ENCODE data around the gene TCEA2.

TCEA2 gene

DNA sequence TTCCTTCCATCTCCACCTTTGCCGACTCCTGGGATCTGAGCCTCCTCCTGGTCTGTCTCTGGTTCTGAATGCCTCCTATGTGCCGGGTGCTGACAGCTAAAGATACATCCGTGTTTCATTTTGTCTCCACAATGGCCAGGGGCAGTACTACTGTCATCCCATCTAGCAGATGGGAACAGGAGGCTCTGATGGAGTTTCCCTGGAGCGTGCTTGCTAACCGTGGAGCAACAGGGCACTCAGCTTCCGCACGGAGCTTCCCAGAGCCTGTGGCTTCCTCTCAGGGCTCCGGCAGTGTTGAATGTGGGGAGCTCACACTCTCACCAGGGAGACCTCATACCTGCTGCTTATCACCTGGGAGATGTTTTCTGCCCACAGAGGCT, 56.3 kb downstream of the TCEA2 start:
- DNase-seq: no peak

DNA sequence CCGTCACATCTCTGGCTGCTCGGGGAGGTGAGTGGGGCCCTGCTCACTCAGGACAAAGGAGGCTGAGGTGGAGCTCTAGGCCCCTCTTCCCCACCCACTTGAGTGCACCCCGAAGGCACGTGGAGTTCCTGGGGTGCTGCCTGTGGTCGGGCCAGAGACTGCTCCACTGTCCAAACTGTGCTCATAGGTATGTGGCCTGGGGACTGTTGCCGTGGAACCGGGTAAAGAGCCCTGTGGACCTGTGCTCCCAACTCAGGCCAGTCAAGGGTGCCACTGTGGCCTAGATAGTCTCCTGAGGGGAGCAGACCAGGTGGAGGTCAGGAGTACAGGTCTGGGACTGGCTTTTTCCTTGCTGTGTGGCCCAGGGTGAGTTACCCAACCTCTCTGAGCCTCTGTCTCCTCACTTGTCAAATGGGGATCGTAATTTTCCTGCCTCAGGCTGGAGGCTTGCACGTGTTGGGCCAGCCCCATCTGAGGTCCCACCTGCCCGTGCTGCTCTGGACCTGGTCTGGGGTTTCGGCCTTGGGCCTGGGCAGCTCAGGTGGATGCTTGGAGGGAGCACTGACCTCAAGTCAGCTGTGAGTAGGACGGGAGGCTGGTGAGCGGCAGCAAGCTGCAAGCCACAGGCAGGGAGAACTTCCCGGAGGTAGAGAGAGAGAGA, 56.8 kb downstream of the TCEA2 start:
- DNase-seq: no peak

DNA sequence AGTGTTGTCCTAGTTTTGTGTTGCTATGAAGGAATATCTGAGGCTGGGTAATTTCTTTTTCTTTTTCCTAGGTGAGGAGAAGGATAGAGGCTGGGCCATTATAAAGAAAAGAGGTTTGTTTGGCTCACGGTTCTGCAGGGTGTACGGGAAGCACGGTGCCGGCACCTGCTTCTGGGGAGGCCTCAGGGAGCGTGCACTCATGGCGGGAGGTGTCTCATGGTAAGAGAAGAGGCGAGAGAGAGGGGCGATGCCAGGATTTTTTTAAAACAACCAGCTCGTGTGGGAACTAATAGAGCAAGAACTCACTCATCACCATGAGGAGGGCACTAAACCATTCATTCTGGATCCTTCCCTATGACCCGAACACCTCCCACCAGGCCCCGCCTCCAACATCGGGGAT, 58.6 kb downstream of the TCEA2 start:
- DNase-seq: no peak
